ENCODE measurements around the gene ZNF121. TPM values are rescaled to one million over a fixed set of nuclear protein-coding genes. Genes with fewer than 3 reads are reported as not detected.

The ZNF121 gene
- 25.1 TPM for total RNA-seq
- long read RNA-seq, partial matches to known transcripts: 0 of 3 reads
- long read RNA-seq, other reads (novel, unspliced or antisense): 2 of 3 reads

- Histone ChIP-seq H3K9me3 (no peaks in the 10 kb centered on the region), H3K27ac (peak within 1 kb of the TSS; percentile 90), H3K4me1 (peaks cover 5% of the 10 kb centered on the region), H3K27me3 (peaks cover 1% of the 10 kb centered on the region), H3K36me3 (no peaks in the 10 kb centered on the region), H3K4me3 (peak within 1 kb of the TSS; percentile 92)
- ATAC-seq (peak; percentile 98), DNase-seq (peak; percentile 93)
- TF ChIP-seq, protein P1, sequence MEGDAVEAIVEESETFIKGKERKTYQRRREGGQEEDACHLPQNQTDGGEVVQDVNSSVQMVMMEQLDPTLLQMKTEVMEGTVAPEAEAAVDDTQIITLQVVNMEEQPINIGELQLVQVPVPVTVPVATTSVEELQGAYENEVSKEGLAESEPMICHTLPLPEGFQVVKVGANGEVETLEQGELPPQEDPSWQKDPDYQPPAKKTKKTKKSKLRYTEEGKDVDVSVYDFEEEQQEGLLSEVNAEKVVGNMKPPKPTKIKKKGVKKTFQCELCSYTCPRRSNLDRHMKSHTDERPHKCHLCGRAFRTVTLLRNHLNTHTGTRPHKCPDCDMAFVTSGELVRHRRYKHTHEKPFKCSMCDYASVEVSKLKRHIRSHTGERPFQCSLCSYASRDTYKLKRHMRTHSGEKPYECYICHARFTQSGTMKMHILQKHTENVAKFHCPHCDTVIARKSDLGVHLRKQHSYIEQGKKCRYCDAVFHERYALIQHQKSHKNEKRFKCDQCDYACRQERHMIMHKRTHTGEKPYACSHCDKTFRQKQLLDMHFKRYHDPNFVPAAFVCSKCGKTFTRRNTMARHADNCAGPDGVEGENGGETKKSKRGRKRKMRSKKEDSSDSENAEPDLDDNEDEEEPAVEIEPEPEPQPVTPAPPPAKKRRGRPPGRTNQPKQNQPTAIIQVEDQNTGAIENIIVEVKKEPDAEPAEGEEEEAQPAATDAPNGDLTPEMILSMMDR (IDR thresholded peaks at IDR 0.05): no peak
- intact Hi-C loops (cut with DNase I): no loop called here
Measured at GRCh38 chr19:9584073-9584833, at the start of gene ZNF121. TSS of gene ZNF121 (minus strand) at chr19:9584504. CDS start at chr19:9568097, 16,407 bp downstream.

- H3K36me3 ChIP-seq: peaks cover 8% of the 10 kb centered on the region
- no peak overlapping the region for H3K27ac ChIP-seq
- TF ChIP-seq, protein P1 (IDR thresholded peaks at IDR 0.05): no peak
- H3K9me3 ChIP-seq: no peaks in the 10 kb centered on the region
- no peak for ATAC-seq
- no peaks in the 10 kb centered on the region for H3K4me1 ChIP-seq
- intact Hi-C loops (cut with DNase I): loop anchor here (10.0 kb wide), 1 partner anchor 177 kb away; no protein-coding TSS in a partner anchor
- H3K4me3 ChIP-seq: no peak overlapping the region
- no peak for DNase-seq
- H3K27me3 ChIP-seq: no peaks in the 10 kb centered on the region
Measured at GRCh38 chr19:9627856-9628255, 43.6 kb upstream of the ZNF121 start.

DNA sequence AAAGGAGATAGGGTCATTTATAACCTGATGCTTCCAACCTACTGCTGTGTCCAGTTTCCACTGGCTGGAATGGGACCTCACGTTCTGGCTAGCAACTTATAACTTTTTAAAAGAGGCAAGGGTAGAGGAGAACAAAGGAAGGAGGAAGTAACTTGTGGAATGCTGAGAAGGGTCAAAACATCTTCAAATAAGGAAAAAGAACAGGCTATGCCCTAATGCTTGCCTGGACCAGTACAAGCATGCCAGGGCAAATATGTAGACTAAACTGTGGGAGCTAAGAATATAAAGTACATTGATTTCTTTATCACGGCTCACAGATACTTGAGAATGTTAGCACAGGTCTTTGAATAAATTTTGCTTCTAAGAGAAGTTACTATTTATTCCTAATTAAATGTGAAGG is 38.2 kb upstream of the ZNF121 start:
- Histone ChIP-seq H3K4me3 (peak overlapping the region; percentile 96), H3K36me3 (peaks cover 19% of the 10 kb centered on the region), H3K27me3 (no peaks in the 10 kb centered on the region), H3K27ac (peak overlapping the region; percentile 93), H3K9me3 (no peaks in the 10 kb centered on the region), H3K4me1 (peaks cover 16% of the 10 kb centered on the region)
- intact Hi-C loops (cut with DNase I): loop anchor here (10.0 kb wide), 1 partner anchor 182 kb away; no protein-coding TSS in a partner anchor
- TF ChIP-seq, protein P1 (IDR thresholded peaks at IDR 0.05): no peak
- ATAC-seq (no peak), DNase-seq (no peak)

GRCh38 chr19:9621156-9622037 is 37.1 kb upstream of the ZNF121 start, which contains the start of gene ZNF561:
TSS of gene ZNF561 (minus strand) at chr19:9621232. CDS start at chr19:9619456, 1,776 bp downstream.
- Histone ChIP-seq H3K27ac (peak within 1 kb of the TSS; percentile 93), H3K27me3 (no peaks in the 10 kb centered on the region), H3K4me3 (peak within 1 kb of the TSS; percentile 96), H3K9me3 (no peaks in the 10 kb centered on the region), H3K4me1 (peaks cover 16% of the 10 kb centered on the region), H3K36me3 (peaks cover 31% of the 10 kb centered on the region)
- ATAC-seq (peak; percentile 95), DNase-seq (peak; percentile 92)
- TF ChIP-seq, protein P1 (IDR thresholded peaks at IDR 0.05): no peak
- intact Hi-C loops (cut with DNase I): loop anchor here (10.0 kb wide), 1 partner anchor 183 kb away; no protein-coding TSS in a partner anchor

- TF ChIP-seq, protein P1 (IDR thresholded peaks at IDR 0.05): no peak
- Histone ChIP-seq H3K27ac (peak overlapping the region; percentile 93), H3K4me1 (peaks cover 16% of the 10 kb centered on the region), H3K4me3 (peak overlapping the region; percentile 96), H3K36me3 (peaks cover 37% of the 10 kb centered on the region), H3K27me3 (no peaks in the 10 kb centered on the region), H3K9me3 (no peaks in the 10 kb centered on the region)
- intact Hi-C loops (cut with DNase I): loop anchor here (10.0 kb wide), 1 partner anchor 184 kb away; no protein-coding TSS in a partner anchor
- no peak for ATAC-seq
- DNase-seq: no peak
Measured at GRCh38 chr19:9620842-9621155, 36.5 kb upstream of the ZNF121 start.

Data from upper lobe of right lung (tissue), 1 donor.